HG03066 (cell line): ENCODE results near the gene NTRK2.
"Not testable (repeated sequence)": the region's sequence is repeated elsewhere in the genome, so short reads cannot be mapped to it uniquely, and the experiment has no call there.

Experiments used
- ATAC-seq: cut with Tn5 transposase; IDR thresholded peaks from one replicate; pipeline ENCODE4 v1.9.1; 2021; ENCODE audit warnings: low read depth; ENCODE audit not compliant: unreplicated experiment

NTRK2 gene

DNA sequence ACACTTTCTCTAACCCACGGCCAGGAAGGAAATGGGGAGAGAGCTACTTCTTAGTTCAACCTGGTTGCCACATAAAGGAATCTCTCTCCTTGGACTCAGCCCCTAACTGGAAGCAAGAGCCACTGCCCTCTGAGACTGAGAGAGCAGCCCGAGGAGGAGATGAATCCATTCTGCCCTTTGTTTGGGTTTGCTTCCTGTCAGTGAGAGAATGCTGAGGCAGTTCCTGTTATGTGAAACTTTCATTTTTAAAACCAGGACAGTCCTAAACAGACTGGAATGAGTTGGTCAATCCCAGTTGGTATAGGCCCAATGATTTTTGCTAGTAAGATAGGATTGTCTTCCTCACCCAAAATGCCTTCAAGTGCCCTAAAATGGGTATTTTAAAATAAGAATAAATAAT, 205.1 kb downstream of the NTRK2 start:
- ATAC-seq, result no peak

DNA sequence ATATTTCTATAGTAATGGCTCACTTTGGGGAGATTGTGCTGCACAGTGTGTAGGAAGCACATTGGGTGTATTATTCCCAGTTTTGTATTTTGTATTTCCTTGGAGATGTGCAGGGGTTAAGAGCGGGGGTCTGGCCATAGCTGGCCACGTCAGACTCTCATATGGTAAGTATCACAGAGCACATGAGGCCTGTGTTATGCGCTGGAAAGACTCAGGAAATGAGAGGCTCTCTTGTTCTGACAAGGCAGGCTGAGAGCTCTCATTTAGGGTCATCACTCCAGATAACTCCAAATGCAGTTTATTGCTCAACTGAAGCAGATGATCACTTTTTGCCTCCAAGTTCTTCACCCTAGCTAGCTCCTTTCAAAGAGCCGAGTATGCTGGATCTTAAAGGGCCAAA, 205.7 kb downstream of the NTRK2 start:
- ATAC-seq, result no peak

DNA sequence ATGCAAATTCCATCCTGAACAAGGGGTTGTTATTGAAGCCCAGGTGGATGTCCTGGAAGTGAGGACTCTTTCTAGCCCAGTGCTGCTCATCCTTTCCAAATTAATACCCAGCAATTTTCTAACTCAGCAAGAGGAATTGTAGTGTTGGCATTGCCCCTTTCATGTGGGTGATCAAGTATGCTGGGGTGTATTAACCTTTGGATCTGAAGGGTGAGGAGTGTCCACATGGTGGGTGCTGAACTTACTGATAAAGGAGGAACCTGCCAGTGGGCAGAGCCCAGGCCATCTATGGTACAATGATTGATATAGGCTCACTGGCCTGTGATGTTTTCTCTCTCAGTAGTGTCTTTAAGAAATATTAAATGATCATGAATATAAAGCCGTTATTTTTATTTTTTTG, 210.1 kb downstream of the NTRK2 start:
- no peak for ATAC-seq

GRCh38 chr9:84880835-84881234, 211.3 kb downstream of the NTRK2 start:
- ATAC-seq, result no peak

DNA sequence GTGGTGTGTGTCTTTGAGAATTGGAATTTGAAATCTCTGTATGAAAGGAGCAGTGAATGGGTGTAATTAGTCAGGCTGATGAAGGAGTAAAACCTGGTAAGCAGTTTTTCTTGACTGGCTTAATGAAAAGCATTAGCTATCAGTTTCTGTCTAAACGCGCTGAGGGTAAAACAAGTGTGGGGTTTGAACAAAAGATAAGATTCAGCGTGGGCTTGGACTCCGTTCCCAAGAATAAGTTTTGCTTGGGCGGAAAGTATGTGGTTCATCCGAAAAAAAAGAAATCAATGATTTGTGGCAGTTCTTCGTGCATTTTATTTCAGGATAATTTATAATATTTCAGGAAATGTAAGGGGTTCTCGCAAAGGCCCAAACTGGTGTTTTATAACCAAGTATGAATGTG, 217.3 kb downstream of the NTRK2 start:
- no peak for ATAC-seq

DNA sequence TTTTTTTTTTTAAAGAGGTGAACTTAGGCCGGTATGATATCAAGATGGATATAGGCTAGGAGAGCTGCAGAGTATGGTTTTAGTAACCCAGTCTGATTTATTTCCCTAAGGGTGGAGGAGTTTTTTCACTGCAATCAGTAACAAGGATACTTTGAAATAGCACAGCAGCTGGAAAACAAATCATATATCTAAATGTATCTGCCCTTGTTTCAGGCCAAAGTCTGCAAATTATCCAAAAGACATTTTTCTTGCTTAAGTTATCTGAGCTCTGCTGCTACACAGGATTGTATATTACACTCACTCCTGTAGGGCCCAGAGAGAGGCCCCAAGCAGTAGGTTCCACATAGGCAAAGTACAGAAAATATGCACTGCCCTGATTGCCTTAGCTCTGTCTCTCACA, 222.4 kb downstream of the NTRK2 start:
- no peak for ATAC-seq

GRCh38 chr9:84893419-84894128, 224.0 kb downstream of the NTRK2 start:
- no peak for ATAC-seq

- no peak for ATAC-seq
Measured at GRCh38 chr9:84894859-84895258, 225.3 kb downstream of the NTRK2 start.

DNA sequence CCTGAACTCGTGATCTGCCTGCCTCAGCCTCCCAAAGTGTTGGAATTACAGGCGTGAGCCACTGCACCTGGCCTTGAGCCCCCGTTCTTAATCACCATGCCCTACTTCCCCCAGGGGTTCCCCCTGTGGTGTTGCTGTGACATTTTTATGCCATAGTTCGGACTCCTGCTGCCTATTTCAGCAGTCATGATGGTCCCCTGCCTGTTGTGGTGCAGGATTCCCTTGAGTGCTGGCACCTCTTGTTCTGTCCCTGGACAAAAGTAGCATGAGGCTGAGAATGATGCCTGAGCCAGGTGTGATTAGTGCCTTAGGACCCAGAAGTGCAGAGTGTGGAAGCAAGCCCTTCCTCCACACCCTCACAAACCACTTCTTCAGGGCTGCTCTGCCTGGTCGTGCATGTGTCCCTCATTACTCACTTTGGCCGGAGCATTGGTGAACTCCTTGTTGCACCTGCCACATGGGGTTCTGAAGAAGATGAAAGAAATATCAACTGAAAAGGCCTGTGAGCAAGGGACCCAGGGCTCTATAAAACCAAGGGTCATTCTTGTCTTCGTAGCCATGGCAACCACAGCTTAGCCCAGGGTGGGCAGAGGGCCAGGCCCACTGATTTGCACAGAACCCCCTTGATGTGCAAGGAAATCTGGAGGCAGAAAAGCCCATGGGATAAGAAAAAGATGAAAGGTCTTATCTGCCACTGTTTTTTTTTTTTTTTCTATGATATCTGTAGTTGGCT, 228.0 kb downstream of the NTRK2 start:
- no peak for ATAC-seq

GRCh38 chr9:84898188-84898587, 228.7 kb downstream of the NTRK2 start:
- no peak for ATAC-seq

GRCh38 chr9:84898618-84899017, 229.1 kb downstream of the NTRK2 start:
- not testable (repeated sequence) for ATAC-seq

DNA sequence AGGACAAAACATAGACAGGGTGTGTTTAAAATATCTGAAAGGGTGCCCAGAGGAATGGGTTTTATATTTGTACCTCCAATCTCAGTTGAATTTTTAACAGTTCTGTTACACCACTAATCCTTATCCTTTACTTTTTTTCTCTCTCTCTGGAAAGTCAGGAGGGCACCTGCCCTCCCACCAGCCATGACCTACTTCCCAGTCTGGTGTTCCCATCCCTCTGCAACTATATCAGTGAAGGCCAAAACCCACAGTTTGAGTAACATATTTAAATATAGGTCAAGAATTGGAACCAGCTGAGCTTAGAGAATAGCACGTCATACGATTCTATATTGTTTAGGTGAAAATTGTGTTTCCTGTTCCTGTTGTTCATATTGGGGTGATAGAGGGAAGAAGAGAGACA, 229.8 kb downstream of the NTRK2 start:
- no peak for ATAC-seq

DNA sequence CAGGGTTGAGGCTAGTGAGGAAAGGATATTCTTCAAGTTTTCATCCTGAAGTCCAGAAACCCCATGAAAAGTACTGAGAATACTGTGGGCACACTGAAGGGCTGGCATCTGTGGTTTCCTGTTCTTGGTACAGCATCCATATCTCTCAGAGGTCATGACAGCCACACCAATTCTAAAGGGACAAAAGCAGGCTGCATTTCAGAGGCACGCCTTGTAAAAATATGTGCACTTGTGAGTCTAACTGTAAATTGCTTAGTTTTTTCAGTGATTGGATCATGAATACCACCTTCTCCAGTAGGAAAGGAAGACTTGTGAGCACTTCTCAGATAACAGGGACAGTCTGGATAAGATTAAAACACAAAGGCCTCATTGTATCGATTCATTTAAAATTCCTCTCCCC, 230.9 kb downstream of the NTRK2 start:
- ATAC-seq, result no peak

DNA sequence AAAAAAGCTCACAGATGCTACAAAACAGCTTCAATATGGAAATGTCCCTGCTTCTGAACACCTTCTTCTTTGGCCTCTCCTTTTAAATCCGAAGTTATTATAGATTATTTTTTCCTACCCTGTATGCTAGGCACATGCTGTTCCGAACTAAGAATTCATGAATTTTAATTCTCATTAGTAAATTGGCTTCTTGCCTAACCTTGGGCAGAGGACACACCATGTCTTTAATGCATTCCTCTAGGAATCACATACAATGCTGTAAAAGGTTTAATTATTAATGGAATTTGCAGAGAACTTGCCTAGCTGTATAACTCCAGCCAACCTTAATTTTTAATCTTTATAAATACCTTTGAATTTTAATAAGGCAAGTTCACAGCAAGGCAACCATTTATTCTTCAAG, 234.4 kb downstream of the NTRK2 start:
- no peak for ATAC-seq

DNA sequence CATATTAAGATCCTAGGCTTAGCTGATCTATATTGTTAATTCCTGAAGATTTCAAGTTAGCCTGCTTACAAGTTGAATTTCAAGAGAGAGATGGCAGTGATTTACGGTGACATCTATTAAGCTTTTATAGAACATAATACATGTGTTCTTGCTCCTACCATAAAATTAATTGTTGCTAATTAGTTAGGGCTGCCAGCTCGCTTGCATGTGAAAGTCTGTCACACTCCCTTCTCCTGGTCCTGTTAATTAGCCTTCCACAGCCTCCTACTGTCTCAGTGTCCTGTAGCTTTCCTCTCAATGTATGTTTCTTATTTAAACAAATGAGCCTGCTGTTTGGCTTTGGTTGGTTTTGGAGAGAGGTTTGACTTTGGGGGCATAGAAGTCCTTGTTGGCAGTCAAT, 247.2 kb downstream of the NTRK2 start:
- ATAC-seq, result no peak

DNA sequence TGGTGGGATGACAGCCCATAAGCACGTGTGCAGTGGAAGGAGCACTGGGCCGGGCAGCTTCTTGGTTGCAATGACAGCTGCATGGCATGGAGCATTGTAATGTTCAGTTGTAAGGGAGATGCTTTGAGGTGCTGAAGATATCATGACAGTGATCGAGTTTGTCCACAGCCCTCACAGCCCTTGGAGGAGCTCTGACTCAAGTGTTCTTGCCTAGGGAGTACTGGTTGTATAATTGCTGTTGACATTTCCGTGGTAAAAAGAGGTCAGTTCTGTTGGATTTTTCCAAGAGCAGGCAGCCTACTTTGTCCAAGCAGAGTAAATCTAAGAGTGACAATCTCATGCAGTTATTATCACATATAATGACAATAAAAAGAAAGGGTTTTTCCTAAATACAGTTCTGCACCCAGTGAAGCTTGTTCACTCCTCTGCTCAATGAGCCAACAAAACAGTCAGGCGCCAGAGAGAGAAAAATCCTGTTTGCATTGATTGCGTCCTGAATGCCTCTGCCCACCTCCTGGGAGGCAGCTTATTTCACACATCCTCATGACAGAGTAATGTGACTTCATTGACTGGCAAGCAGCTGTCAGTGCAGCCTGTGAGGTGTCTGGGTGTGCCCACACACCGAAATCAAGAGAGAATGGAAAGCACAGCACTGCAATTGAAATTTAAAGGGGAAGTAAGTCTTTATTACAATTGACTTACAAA, 248.0 kb downstream of the NTRK2 start:
- no peak for ATAC-seq

GRCh38 chr9:84919440-84919839, 249.9 kb downstream of the NTRK2 start:
- ATAC-seq, result no peak

- no peak for ATAC-seq
Measured at GRCh38 chr9:84921175-84921574, 251.6 kb downstream of the NTRK2 start.

DNA sequence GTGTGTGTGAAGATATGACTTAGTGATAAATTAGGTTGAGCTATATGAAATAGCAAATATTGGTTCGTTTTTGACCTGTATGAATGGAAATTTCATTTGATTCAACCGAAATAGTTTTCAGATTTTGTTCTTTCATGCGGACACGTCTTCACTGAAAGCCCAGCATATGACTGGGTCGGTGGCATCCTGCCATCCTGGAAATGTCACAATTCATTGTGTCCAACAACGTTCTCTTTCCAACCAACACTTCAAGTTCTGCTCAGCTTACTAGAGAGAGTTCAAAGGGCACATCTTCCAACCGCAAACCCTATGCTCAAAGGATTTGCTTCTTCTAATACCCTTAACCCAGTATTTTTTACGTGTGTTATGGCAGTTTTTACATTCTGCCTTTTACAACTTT, 252.5 kb downstream of the NTRK2 start:
- no peak for ATAC-seq

- no peak for ATAC-seq
Measured at GRCh38 chr9:84924266-84924665, 254.7 kb downstream of the NTRK2 start.

DNA sequence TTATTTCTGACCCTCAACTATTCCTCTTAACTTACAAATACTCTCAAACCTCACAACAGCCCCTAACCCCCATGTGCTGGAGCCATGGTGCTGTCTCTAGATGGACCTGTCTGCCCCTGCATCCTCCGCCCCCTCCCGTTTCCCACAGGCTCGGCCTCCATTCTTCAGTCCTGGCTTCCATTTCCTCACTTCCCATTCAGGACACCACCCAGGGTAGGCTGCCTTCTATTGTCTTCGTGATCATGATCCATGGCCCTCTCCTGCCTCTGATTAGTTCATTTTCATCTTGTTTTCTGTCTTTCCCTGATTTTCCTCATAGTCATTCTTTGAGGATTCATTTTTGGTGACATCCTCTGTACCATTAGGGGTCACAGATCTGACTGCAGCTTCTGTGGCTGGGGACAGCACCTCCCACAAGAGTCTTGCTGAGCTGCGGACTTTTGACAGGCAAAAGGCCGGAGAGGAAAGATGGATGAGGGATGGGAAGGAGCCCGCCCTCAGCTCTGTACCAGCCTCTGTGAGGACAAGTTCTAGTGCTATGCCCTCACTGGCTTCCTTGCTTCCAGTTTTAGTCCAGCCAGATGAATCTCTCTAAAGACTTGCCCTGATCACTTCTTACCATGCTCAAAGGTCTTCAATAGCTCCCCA, 255.8 kb downstream of the NTRK2 start:
- no peak for ATAC-seq
